PC-3 (cell line): Measurements from ENCODE around the gene TMEM163. TPM values are rescaled to one million over a fixed set of nuclear protein-coding genes. Genes with fewer than 3 reads are reported as not detected.

Experiments used
- ATAC-seq: fragments of 200-7000 bp; cut with Tn5 transposase; 2 replicates; pipeline ENCODE4 v1.9.1; 2020; ENCODE audit warnings: mild to moderate bottlenecking, moderate library complexity
- Bru-seq: library from RNA; stranded (reverse); fragments of 400-500 nt; gene quantifications from one replicate; lab custom pipeline; 2021; lab: Mats Ljungman, UMichigan
- BruChase-seq, 2 experiments: library from RNA; stranded (reverse); fragments of 400-500 nt; gene quantifications; one replicate each; lab custom pipeline; 2021; lab: Mats Ljungman, UMichigan
- BruUV-seq: library from RNA; stranded (reverse); fragments of 400-500 nt; replicated peaks from 2 replicates; lab custom pipeline; 2021; lab: Mats Ljungman, UMichigan
- CTCF ChIA-PET: fragments of 300-600 bp; sonication (Branson Sonifier 250); formaldehyde crosslinking; loops from one replicate; lab custom pipeline; 2022; ENCODE audit warnings: antibody characterized with exemption; lab: Charles Lee
- POLR2A ChIA-PET: fragments of 300-600 bp; sonication (Branson Sonifier 250); formaldehyde crosslinking; loops from one replicate; lab custom pipeline; 2022; ENCODE audit warnings: antibody characterized with exemption; ENCODE audit not compliant: unreplicated experiment; lab: Charles Lee
- DNase-seq: peaks from one replicate; pipeline ENCODE4 v3.0.0-alpha.2; 2015
- H2AFZ ChIP-seq: fragments of 300-600 bp; sonication (generic); 2 replicates; pipeline ENCODE4 v1.6.0; 2016; ENCODE audit warnings: antibody characterized with exemption, low read length
- H3F3A ChIP-seq: fragments of 300-600 bp; sonication (generic); one replicate; pipeline ENCODE4 v1.6.0; 2017; ENCODE audit warnings: antibody characterized with exemption, low read length, control low read depth, mild to moderate bottlenecking; ENCODE audit not compliant: unreplicated experiment
- H3K27ac ChIP-seq: fragments of 300-600 bp; sonication (generic); 2 replicates; pipeline ENCODE4 v1.5.1; 2016; ENCODE audit warnings: mild to moderate bottlenecking, low read length
- H3K27me3 ChIP-seq: fragments of 300-600 bp; sonication (generic); 2 replicates; pipeline ENCODE4 v1.6.1; 2016; ENCODE audit warnings: low read length, mixed read lengths
- H3K36me3 ChIP-seq: fragments of 300-600 bp; sonication (generic); 2 replicates; pipeline ENCODE4 v1.6.1; 2016; ENCODE audit warnings: low read depth, mixed run types, low read length, mixed read lengths
- H3K4me1 ChIP-seq: fragments of 300-600 bp; sonication (generic); 2 replicates; pipeline ENCODE4 v1.5.1; 2016; ENCODE audit warnings: low read length; ENCODE audit not compliant: insufficient read depth
- H3K4me2 ChIP-seq: fragments of 300-600 bp; sonication (generic); 2 replicates; pipeline ENCODE4 v1.6.0; 2016; ENCODE audit warnings: low read length
- H3K4me3 ChIP-seq: fragments of 300-600 bp; sonication (generic); 2 replicates; pipeline ENCODE4 v1.5.1; 2016; ENCODE audit warnings: mild to moderate bottlenecking, low read length, mixed read lengths
- H3K79me2 ChIP-seq: fragments of 300-600 bp; sonication (generic); 2 replicates; pipeline ENCODE4 v1.6.1; 2017; ENCODE audit warnings: low read length, mixed read lengths
- H3K9ac ChIP-seq: fragments of 300-600 bp; sonication (generic); 2 replicates; pipeline ENCODE4 v1.6.0; 2016; ENCODE audit warnings: mild to moderate bottlenecking, low read length
- H3K9me2 ChIP-seq: fragments of 300-600 bp; sonication (generic); replicated peaks from 2 replicates; pipeline ENCODE4 v1.6.1; 2016; ENCODE audit warnings: mixed run types, low read length, mixed read lengths
- H3K9me3 ChIP-seq: fragments of 300-600 bp; sonication (generic); 2 replicates; pipeline ENCODE4 v1.6.1; 2016; ENCODE audit warnings: low read length, mixed read lengths
- H4K20me1 ChIP-seq: fragments of 300-600 bp; sonication (generic); 2 replicates; pipeline ENCODE4 v1.6.1; 2016; ENCODE audit warnings: low read length, mixed read lengths
- EZH2 ChIP-seq: fragments of 300-600 bp; sonication (generic); IDR thresholded peaks from one replicate; pipeline ENCODE4 v1.6.1; 2017; ENCODE audit warnings: antibody characterized with exemption, mild to moderate bottlenecking, low read length; ENCODE audit not compliant: unreplicated experiment
- EZH2phosphoT487 ChIP-seq: fragments of 300-600 bp; sonication (generic); IDR thresholded peaks from 2 replicates; pipeline ENCODE4 v1.6.1; 2018; ENCODE audit warnings: mild to moderate bottlenecking, antibody characterized with exemption, low read length, borderline replicate concordance
- intact Hi-C: fragments of 100-400 bp; cut with micrococcal nuclease; formaldehyde crosslinking; loops from 2 replicates; pipeline ENCODE4 v1.9.0; 2023
- long read RNA-seq: library from polyadenylated mRNA; unstranded; transcript quantifications from one replicate; pipeline ENCODE4 v2.0.0, GENCODE V29; 2021; ENCODE audit not compliant: unreplicated experiment
- total RNA-seq: library from RNA; depleted of rRNA; stranded (reverse); fragments of >200 nt; gene quantifications from 2 replicates; pipeline ENCODE4 v1.2.3, GENCODE V29; 2014; rRNA removed
- TF ChIP-seq, protein P1 (sequence below): fragments of 300-600 bp; sonication (generic); conservative IDR thresholded peaks from 2 replicates; pipeline ENCODE4 v1.5.1; 2017; ENCODE audit warnings: antibody characterized with exemption, low read depth, mild to moderate bottlenecking, low read length

The TMEM163 gene
- 0.12 and 0.47 TPM in 2 replicates for total RNA-seq
- percentile 38 among the genes with signal in this experiment for Bru-seq, nascent RNA
- BruChase-seq, experiment 1, labeled RNA remaining after a 6-hour chase = percentile 24 among the genes with signal in this experiment
- BruChase-seq, experiment 2, labeled RNA remaining after a 2-hour chase = percentile 27 among the genes with signal in this experiment
- long read RNA-seq, partial matches to known transcripts = 0 of 1 reads
- long read RNA-seq, other reads (novel, unspliced or antisense) = 0 of 1 reads

DNA sequence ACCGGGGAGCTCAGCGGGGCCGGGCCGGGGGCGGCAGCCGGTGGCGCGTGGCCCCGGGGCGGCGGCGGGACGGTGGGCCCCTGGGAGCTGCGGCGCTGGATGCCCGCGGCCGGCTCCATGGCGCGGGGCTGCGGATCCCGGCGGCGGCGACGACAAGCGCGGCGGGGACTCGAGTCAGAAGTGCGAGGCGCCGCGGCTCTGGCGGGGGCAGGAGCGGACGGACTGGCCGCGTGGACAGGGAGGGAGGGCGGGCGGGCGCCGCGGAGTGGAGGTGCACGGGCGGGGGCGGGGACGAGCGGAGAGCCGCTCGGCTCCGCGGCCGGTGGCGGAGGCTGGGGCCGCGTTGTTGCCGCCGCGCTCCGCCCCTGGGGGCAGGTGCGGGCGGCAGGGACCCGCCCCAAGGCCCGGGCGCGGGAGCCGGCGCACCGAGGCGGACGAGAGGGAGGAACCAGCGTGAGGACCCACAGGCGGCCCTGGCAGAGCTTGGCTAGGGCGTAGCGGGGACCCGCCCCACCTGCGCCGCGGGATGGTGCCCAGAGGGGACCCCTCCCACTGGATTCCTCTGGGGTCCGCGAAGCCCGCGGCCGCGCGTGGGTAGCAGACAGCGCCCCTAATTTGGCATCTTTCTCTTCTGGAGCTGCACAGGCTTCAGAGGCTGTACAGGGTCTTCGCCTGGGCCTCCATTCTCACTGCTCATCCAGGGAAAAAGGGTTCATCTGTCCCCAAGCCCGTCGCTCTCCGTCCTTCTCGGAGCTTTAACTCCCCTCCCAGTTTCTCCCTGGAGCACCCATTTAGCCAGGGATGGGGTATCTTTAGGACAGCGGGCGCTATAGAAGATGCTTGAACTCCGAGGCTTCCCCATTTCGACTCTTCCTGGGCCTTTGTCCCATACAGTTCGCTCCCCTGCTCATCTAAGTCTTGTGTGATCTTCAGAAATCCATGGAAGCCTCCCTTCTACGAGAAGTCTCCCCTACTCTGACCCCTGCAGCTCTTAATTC is at the start of gene TMEM163:
Gene TMEM163, minus strand, starts transcription at position 184 of the 998 bp plus-strand sequence.
- no peaks in the 10 kb centered on the region for H4K20me1 ChIP-seq
- DNase-seq (peak; percentile 40), ATAC-seq (peak; percentile 69)
- peak within 1 kb of the TSS; percentile 64 for H2AFZ ChIP-seq
- peaks cover 21% of the 10 kb centered on the region for H3K27me3 ChIP-seq
- H3K79me2 ChIP-seq = no peaks in the 10 kb centered on the region
- intact Hi-C loops = no loop called here
- H3K9me3 ChIP-seq = no peaks in the 10 kb centered on the region
- peak within 1 kb of the TSS; percentile 85 for H3K4me2 ChIP-seq
- no peaks in the 10 kb centered on the region for H3K36me3 ChIP-seq
- no peaks in the 10 kb centered on the region for H3K9me2 ChIP-seq
- H3K9ac ChIP-seq = no peak within 1 kb of the TSS
- POLR2A ChIA-PET = no interaction called here
- no peaks in the 10 kb centered on the region for H3F3A ChIP-seq
- TF ChIP-seq EZH2 (no peak), EZH2phosphoT487 (no peak)
- TF ChIP-seq, protein P1, sequence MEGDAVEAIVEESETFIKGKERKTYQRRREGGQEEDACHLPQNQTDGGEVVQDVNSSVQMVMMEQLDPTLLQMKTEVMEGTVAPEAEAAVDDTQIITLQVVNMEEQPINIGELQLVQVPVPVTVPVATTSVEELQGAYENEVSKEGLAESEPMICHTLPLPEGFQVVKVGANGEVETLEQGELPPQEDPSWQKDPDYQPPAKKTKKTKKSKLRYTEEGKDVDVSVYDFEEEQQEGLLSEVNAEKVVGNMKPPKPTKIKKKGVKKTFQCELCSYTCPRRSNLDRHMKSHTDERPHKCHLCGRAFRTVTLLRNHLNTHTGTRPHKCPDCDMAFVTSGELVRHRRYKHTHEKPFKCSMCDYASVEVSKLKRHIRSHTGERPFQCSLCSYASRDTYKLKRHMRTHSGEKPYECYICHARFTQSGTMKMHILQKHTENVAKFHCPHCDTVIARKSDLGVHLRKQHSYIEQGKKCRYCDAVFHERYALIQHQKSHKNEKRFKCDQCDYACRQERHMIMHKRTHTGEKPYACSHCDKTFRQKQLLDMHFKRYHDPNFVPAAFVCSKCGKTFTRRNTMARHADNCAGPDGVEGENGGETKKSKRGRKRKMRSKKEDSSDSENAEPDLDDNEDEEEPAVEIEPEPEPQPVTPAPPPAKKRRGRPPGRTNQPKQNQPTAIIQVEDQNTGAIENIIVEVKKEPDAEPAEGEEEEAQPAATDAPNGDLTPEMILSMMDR = no peak
- CTCF ChIA-PET = no interaction called here
- H3K27ac ChIP-seq = no peak within 1 kb of the TSS
- peak within 1 kb of the TSS; percentile 59 for H3K4me3 ChIP-seq
- H3K4me1 ChIP-seq = peaks cover 3% of the 10 kb centered on the region; the same call in 1 of the 2 replicates
- no TSS peak for BruUV-seq

DNA sequence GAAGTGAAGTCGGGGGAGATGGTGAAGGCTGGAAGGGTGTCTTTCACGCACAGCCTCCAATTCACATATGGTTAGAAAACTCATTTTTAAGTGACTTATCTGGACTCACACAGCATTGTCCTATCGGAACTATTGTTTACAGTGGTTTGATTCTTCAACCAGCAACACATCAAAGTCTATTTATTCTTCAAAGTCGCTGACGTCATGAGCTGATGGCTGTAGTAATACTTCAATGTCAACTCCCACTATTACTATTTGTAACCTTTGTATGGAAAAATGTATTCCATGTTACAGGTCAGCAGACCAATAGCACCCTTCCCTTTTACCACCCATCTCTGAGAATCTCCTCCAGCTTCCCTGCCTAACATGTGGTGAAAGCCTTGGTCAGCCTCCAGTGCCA is 47.8 kb upstream of the TMEM163 start:
- TF ChIP-seq, protein P1 = no peak
- intact Hi-C loops = no loop called here
- H3K4me2 ChIP-seq = no peak overlapping the region
- DNase-seq = no peak
- H3K9ac ChIP-seq = no peak overlapping the region
- no TSS peak for BruUV-seq
- POLR2A ChIA-PET = interaction anchor here (0.6 kb wide), 1 partner anchor 1061 kb away, joined by 3 read pairs; no protein-coding TSS in a partner anchor
- no peak overlapping the region for H3K4me3 ChIP-seq
- no peaks in the 10 kb centered on the region for H4K20me1 ChIP-seq
- H2AFZ ChIP-seq = no peak overlapping the region
- no peak for ATAC-seq
- no peak overlapping the region for H3K27ac ChIP-seq
- H3K36me3 ChIP-seq = no peaks in the 10 kb centered on the region
- peaks cover 10% of the 10 kb centered on the region for H3K4me1 ChIP-seq
- CTCF ChIA-PET = no interaction called here
- no peaks in the 10 kb centered on the region for H3K9me3 ChIP-seq
- H3K9me2 ChIP-seq = no peaks in the 10 kb centered on the region
- no peaks in the 10 kb centered on the region for H3F3A ChIP-seq
- no peaks in the 10 kb centered on the region for H3K27me3 ChIP-seq
- no peaks in the 10 kb centered on the region for H3K79me2 ChIP-seq
